SK-N-SH treated with all-trans-retinoic acid at 6 μM for 48 hours (cell line): ENCODE measurements around the gene SGK2.

Experiments
- ATAC-seq: fragments of 200-7000 bp; cut with Tn5 transposase; 3 replicates; pipeline ENCODE4 v1.9.1; 2020; ENCODE audit warnings: mild to moderate bottlenecking, moderate library complexity
- ARNTL ChIP-seq: fragments of 450-650 bp; formaldehyde crosslinking; IDR thresholded peaks from 2 replicates; pipeline ENCODE4 v1.5.0; 2020; ENCODE audit warnings: low read depth, mild to moderate bottlenecking, moderate library complexity, borderline replicate concordance
- BACH2 ChIP-seq: fragments of 250-450 bp; sonication (Bioruptor Pico); IDR thresholded peaks from 2 replicates; pipeline ENCODE4 v1.9.0; 2021; ENCODE audit warnings: mild to moderate bottlenecking, borderline replicate concordance
- CSDC2 ChIP-seq: fragments of 250-450 bp; sonication (Bioruptor Pico); IDR thresholded peaks from 2 replicates; pipeline ENCODE4 v1.5.0; 2020; ENCODE audit warnings: mild to moderate bottlenecking, moderate library complexity
- ESRRG ChIP-seq: fragments of 250-450 bp; sonication (Bioruptor Pico); IDR thresholded peaks from 2 replicates; pipeline ENCODE4 v1.6.1; 2021; ENCODE audit warnings: mild to moderate bottlenecking
- GLIS3 ChIP-seq: fragments of 250-450 bp; sonication (Bioruptor Pico); IDR thresholded peaks from 2 replicates; pipeline ENCODE4 v1.5.0; 2020; ENCODE audit warnings: mild to moderate bottlenecking, moderate library complexity
- OSR1 ChIP-seq: fragments of 250-450 bp; sonication (Bioruptor Pico); IDR thresholded peaks from 2 replicates; pipeline ENCODE4 v1.8.0; 2022; ENCODE audit warnings: moderate library complexity, mild to moderate bottlenecking, inconsistent platforms
- POU6F1 ChIP-seq: fragments of 250-450 bp; sonication (Bioruptor Pico); IDR thresholded peaks from 2 replicates; pipeline ENCODE4 v1.8.0; 2021; ENCODE audit warnings: low read depth, mild to moderate bottlenecking, moderate library complexity, borderline replicate concordance
- PPARA ChIP-seq: fragments of 250-450 bp; sonication (Bioruptor Pico); IDR thresholded peaks from 2 replicates; pipeline ENCODE4 v1.5.0; 2020; ENCODE audit warnings: mild to moderate bottlenecking, borderline replicate concordance
- RARB ChIP-seq: fragments of 250-450 bp; sonication (Bioruptor Pico); IDR thresholded peaks from 2 replicates; pipeline ENCODE4 v1.8.0; 2021; ENCODE audit warnings: mild to moderate bottlenecking, moderate library complexity
- SNAI2 ChIP-seq: fragments of 250-450 bp; sonication (Bioruptor Pico); IDR thresholded peaks from 2 replicates; pipeline ENCODE4 v1.5.0; 2020; ENCODE audit warnings: mild to moderate bottlenecking, moderate library complexity
- TCF4 ChIP-seq: fragments of 250-450 bp; sonication (Bioruptor Pico); IDR thresholded peaks from 2 replicates; pipeline ENCODE4 v1.8.0; 2021; ENCODE audit warnings: mild to moderate bottlenecking, moderate library complexity, borderline replicate concordance
- TOX ChIP-seq: fragments of 250-450 bp; sonication (Bioruptor Pico); IDR thresholded peaks from 2 replicates; pipeline ENCODE4 v1.8.0; 2021; ENCODE audit warnings: mild to moderate bottlenecking, moderate library complexity, borderline replicate concordance
- ZC3H10 ChIP-seq: fragments of 250-450 bp; sonication (Bioruptor Pico); IDR thresholded peaks from 2 replicates; pipeline ENCODE4 v1.5.1; 2021; ENCODE audit warnings: mild to moderate bottlenecking, moderate library complexity
- ZFP3 ChIP-seq: fragments of 250-450 bp; sonication (Bioruptor Pico); IDR thresholded peaks from 2 replicates; pipeline ENCODE4 v1.5.0; 2020; ENCODE audit warnings: mild to moderate bottlenecking, moderate library complexity
- ZFP30 ChIP-seq: fragments of 450-650 bp; formaldehyde crosslinking; IDR thresholded peaks from 2 replicates; pipeline ENCODE4 v1.5.0; 2022; ENCODE audit warnings: mild to moderate bottlenecking, moderate library complexity
- ZNF565 ChIP-seq: fragments of 450-650 bp; formaldehyde crosslinking; conservative IDR thresholded peaks from 2 replicates; pipeline ENCODE4 v1.5.0; 2020; ENCODE audit warnings: low read depth, mild to moderate bottlenecking, moderate library complexity
- ZNF70 ChIP-seq: fragments of 450-650 bp; formaldehyde crosslinking; IDR thresholded peaks from 2 replicates; pipeline ENCODE4 v1.5.0; 2020; ENCODE audit warnings: mild to moderate bottlenecking, moderate library complexity
- ZNF8 ChIP-seq: fragments of 450-650 bp; formaldehyde crosslinking; IDR thresholded peaks from 2 replicates; pipeline ENCODE4 v1.5.0; 2020; ENCODE audit warnings: mild to moderate bottlenecking, moderate library complexity
- TF ChIP-seq, protein P1 (sequence below): fragments of 250-450 bp; sonication (Bioruptor Pico); IDR thresholded peaks from 2 replicates; pipeline ENCODE4 v1.5.0; 2020; ENCODE audit warnings: mild to moderate bottlenecking, moderate library complexity
- TF ChIP-seq, protein P2 (sequence below): fragments of 250-450 bp; sonication (Bioruptor Pico); IDR thresholded peaks from 2 replicates; pipeline ENCODE4 v1.5.1; 2021; ENCODE audit warnings: mild to moderate bottlenecking, moderate library complexity
- TF ChIP-seq, protein P3 (sequence below): fragments of 250-450 bp; sonication (Bioruptor Pico); IDR thresholded peaks from 2 replicates; pipeline ENCODE4 v1.8.0; 2020; ENCODE audit warnings: mild to moderate bottlenecking, moderate library complexity, borderline replicate concordance

Gene SGK2

DNA sequence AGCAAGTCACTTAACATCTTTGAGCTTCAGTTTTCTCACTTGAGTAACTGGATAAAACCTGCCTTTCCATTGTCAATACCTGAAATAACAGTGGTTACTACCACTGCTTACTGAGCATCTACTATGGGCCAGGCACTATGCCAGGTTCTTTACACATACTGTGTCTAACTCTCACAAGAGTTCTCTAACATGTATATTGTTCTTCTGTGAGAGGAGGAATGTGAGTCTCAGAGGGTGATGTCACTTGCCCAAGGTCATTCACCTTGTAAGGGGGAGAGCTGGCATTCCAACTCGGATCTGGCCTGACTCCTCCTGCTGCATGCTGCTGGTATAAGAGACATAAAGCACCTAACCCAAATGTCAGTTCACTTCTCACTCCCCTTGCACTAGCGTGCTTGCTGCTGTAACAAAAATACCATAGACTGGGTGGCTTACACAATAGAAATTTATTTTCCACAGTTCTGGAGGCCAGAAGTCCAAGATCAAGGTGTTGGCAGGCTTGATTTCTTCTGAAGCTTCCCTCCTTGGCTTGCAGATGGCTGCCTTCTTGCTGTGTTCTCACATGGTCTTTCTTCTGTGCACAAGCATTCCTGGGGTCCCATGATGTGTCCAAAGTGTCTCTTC lies 21.9 kb upstream of the SGK2 start:
- TF ChIP-seq ARNTL (CRISPR knock-in tag): no peak
- TF ChIP-seq, protein P1, sequence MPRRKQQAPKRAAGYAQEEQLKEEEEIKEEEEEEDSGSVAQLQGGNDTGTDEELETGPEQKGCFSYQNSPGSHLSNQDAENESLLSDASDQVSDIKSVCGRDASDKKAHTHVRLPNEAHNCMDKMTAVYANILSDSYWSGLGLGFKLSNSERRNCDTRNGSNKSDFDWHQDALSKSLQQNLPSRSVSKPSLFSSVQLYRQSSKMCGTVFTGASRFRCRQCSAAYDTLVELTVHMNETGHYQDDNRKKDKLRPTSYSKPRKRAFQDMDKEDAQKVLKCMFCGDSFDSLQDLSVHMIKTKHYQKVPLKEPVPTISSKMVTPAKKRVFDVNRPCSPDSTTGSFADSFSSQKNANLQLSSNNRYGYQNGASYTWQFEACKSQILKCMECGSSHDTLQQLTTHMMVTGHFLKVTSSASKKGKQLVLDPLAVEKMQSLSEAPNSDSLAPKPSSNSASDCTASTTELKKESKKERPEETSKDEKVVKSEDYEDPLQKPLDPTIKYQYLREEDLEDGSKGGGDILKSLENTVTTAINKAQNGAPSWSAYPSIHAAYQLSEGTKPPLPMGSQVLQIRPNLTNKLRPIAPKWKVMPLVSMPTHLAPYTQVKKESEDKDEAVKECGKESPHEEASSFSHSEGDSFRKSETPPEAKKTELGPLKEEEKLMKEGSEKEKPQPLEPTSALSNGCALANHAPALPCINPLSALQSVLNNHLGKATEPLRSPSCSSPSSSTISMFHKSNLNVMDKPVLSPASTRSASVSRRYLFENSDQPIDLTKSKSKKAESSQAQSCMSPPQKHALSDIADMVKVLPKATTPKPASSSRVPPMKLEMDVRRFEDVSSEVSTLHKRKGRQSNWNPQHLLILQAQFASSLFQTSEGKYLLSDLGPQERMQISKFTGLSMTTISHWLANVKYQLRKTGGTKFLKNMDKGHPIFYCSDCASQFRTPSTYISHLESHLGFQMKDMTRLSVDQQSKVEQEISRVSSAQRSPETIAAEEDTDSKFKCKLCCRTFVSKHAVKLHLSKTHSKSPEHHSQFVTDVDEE (CRISPR knock-in tag): no peak
- no peak for TF ChIP-seq RARB (CRISPR knock-in tag)
- TF ChIP-seq GLIS3 (CRISPR knock-in tag): no peak
- TF ChIP-seq SNAI2 (CRISPR knock-in tag): no peak
- TF ChIP-seq OSR1: no peak
- TF ChIP-seq, protein P2, sequence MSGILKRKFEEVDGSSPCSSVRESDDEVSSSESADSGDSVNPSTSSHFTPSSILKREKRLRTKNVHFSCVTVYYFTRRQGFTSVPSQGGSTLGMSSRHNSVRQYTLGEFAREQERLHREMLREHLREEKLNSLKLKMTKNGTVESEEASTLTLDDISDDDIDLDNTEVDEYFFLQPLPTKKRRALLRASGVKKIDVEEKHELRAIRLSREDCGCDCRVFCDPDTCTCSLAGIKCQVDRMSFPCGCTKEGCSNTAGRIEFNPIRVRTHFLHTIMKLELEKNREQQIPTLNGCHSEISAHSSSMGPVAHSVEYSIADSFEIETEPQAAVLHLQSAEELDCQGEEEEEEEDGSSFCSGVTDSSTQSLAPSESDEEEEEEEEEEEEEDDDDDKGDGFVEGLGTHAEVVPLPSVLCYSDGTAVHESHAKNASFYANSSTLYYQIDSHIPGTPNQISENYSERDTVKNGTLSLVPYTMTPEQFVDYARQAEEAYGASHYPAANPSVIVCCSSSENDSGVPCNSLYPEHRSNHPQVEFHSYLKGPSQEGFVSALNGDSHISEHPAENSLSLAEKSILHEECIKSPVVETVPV (CRISPR knock-in tag): no peak
- TF ChIP-seq CSDC2 (CRISPR knock-in tag): no peak
- TF ChIP-seq ESRRG: no peak
- TF ChIP-seq, protein P3, sequence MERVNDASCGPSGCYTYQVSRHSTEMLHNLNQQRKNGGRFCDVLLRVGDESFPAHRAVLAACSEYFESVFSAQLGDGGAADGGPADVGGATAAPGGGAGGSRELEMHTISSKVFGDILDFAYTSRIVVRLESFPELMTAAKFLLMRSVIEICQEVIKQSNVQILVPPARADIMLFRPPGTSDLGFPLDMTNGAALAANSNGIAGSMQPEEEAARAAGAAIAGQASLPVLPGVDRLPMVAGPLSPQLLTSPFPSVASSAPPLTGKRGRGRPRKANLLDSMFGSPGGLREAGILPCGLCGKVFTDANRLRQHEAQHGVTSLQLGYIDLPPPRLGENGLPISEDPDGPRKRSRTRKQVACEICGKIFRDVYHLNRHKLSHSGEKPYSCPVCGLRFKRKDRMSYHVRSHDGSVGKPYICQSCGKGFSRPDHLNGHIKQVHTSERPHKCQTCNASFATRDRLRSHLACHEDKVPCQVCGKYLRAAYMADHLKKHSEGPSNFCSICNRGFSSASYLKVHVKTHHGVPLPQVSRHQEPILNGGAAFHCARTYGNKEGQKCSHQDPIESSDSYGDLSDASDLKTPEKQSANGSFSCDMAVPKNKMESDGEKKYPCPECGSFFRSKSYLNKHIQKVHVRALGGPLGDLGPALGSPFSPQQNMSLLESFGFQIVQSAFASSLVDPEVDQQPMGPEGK (CRISPR knock-in tag): no peak
- TF ChIP-seq ZNF565 (CRISPR knock-in tag): no peak
- no peak for TF ChIP-seq ZNF70 (CRISPR knock-in tag)
- no peak for TF ChIP-seq PPARA (CRISPR knock-in tag)
- TF ChIP-seq, all 23 proteins: peak for 0
- no peak for ATAC-seq

DNA sequence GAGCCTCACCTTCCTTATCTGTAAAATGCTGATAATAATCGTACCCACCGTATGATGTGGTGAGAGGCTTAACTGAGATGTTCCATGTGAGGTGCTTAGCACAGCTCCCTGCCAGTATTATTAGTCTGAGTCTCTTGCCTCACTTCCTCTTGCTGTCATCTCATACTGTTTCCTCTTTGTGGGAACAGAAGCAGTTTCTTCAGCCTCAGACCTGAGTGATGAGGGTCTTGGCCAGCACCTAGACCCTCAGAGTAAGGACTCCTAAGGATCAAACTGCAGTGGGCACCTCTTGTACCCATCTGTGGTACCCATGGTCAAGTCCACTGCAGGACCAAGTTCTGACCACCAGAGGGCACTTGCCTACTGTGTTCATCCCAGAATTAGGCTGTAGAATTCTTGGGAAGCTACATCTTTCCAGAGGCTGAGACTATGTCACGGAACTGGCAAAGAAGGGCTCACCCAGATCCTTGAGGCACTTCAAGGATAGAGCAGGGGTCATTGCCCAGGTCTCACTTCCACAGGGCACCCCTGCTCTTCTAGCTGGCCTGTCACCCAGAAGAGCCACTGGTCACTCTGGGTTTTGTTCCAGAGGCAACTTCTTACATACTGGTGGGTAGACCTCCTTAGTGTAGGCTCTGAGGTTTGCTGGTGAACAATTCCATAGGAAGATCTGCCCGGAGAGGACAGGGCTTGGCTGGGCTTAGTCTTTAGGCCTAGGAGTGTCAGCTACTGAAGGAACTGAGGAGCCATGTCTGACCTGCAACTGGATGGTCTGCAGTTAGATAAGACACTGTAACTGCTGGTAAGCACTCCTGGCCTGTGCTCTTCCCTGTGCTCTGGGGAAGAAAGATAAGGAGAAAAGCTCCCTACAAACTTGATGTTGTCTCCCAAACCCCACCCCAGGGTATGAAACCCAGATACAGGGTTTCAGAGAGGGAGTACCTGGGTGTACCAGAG lies 20.6 kb upstream of the SGK2 start:
- ATAC-seq: peak; percentile 84
- TF ChIP-seq ZFP30 (no peak), ZNF8 (CRISPR knock-in tag) (no peak), ZFP3 (CRISPR knock-in tag) (no peak), RARB (CRISPR knock-in tag) (no peak), ARNTL (CRISPR knock-in tag) (no peak), ZC3H10 (CRISPR knock-in tag) (no peak), SNAI2 (CRISPR knock-in tag) (no peak), CSDC2 (CRISPR knock-in tag) (no peak), ZNF70 (CRISPR knock-in tag) (no peak), PPARA (CRISPR knock-in tag) (no peak), OSR1 (no peak), POU6F1 (CRISPR knock-in tag) (no peak)

DNA sequence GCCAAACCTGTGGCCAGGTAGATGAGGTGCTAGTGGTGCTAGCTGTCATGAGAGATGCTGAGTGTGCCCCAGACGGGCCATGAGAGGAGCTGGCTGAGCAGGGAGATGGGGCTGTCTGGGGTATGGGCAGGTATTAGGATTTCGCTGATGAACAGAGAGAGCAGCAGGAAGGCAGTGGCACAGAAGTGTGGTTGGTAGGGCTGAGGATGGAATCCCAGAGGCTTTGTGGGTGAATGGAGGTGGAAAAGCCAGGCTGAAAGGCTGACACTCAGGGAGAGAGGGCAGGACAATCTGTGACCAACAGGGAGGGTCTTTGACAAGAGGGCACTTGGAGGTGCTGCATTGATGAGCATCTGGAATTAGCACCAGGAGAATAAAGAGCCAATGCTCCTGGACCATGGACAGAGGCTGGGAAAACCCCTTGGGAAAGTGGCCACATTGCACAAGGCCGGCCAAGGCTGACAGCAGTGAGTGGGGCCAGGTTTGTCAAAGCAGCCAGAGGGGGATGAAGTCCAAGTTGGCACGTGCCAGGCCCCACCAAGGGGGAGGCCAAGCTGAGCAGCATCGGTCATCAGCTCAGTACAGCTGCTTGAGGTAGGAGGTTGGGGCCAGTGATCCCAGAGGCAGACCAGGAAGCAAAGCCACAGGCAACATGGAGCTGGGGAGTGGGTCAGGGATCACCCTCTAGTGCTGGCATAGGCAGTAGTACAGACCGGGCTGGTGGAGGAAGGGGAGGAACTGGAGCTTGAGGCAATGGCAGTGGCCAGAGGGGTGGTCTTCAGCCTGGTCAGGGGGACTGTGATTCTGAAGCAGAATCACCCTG lies 19.7 kb upstream of the SGK2 start:
- no peak for ATAC-seq
- TF ChIP-seq BACH2 (no peak), ZNF8 (CRISPR knock-in tag) (no peak), RARB (CRISPR knock-in tag) (no peak), OSR1 (no peak), CSDC2 (CRISPR knock-in tag) (no peak), TOX (no peak), POU6F1 (CRISPR knock-in tag) (no peak), ZC3H10 (CRISPR knock-in tag) (no peak), PPARA (CRISPR knock-in tag) (no peak), TCF4 (no peak)
- TF ChIP-seq, protein P2 (CRISPR knock-in tag): no peak
